ENCODE data around the gene ANKS1B. TPM values are rescaled to one million over a fixed set of nuclear protein-coding genes. Genes with fewer than 3 reads are reported as not detected.
"Not testable (repeated sequence)": the region's sequence is repeated elsewhere in the genome, so short reads cannot be mapped to it uniquely, and the experiment has no call there.

The ANKS1B gene
- total RNA-seq, 1 donor from 2014 or later = not detected

- no peak for DNase-seq (ENCODE audit: extremely low read depth, low read depth, low spot score)
These were observed 681.9 kb downstream of the ANKS1B start for GRCh38 chr12:99302874-99303273.

- DNase-seq (ENCODE audit: extremely low read depth, low read depth, low spot score) = no peak
These were observed 697.6 kb downstream of the ANKS1B start for GRCh38 chr12:99287136-99287535.

DNA sequence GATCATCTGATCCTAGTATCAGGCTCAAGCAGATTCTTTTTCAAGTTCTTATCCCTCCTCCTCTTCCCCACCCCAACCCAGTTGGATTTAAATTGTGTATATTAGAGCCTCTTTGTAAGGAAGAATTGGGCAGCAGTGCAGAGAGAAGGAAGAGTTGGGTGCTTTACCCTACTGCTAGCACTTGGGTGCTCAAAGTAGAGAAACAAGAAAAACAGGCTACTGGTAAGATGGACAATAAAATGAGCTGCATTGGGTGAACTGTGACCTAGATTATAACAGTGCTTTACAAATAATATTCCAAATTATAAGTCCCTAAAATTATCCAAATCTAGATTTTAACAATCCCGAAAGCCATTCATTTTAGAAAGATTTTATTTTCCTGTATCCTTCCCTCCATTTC, 700.6 kb downstream of the ANKS1B start:
- no peak for DNase-seq (ENCODE audit: extremely low read depth, low read depth, low spot score)

DNA sequence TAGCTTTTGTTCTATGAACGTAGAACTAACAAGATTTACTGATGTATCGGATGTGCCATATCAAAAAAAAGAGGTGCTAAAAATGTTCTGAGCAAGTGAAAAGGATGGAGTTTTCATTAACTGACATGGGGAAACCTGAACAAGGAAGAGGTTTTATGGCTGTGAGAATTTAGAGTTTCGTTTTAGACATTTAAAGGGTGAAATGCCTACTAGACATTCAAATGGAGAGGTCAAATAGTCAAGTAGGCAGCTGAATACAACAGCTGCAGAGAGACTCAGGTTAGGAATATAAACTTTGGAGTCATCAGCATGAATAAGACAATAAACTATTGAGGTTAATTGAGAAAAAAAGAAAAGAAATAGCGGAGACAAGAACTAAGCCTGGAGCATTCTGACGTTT, 702.1 kb downstream of the ANKS1B start:
- no peak for DNase-seq (ENCODE audit: extremely low read depth, low read depth, low spot score)

DNA sequence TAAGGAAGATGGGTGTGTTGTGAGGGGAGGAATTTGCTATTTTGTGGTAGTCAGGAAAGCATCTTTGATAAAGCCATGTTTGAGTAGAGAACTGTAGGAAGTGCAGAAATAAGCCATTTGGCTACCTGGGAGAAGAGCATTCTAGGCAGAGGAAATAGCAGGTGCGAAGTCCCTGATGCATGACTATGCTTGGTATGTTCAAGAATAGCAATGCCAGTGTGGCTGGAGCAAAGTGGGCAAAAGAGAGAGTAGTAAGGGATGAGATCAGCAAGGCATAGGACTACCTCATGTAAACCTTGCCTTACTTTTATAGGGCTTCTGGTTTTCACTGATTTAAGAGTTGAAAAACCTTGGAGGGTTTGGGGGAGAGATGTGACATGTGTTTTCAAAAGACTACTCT, 702.6 kb downstream of the ANKS1B start:
- no peak for DNase-seq (ENCODE audit: extremely low read depth, low read depth, low spot score)

- no peak for DNase-seq (ENCODE audit: extremely low read depth, low read depth, low spot score)
These were observed 703.5 kb downstream of the ANKS1B start for GRCh38 chr12:99281277-99281676.

DNA sequence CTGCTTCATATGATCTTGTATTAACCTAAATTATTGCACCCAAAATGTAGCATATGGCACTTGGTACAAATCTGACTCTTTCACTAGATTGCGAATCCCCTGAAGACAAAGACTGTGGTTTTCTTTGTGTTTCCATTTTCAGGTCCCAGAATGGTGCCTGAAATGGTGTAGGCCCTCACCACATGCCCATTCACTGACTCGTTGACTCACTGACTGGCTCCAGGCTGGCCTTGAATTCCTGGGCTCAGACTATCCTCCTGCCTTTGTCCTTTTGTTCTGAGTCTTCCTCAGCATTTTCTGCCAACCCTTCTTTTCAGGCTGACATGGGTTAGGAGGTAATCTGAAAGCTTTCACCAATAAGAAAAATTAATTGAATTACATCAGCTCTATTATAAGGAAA, 705.8 kb downstream of the ANKS1B start:
- no peak for DNase-seq (ENCODE audit: extremely low read depth, low read depth, low spot score)

DNA sequence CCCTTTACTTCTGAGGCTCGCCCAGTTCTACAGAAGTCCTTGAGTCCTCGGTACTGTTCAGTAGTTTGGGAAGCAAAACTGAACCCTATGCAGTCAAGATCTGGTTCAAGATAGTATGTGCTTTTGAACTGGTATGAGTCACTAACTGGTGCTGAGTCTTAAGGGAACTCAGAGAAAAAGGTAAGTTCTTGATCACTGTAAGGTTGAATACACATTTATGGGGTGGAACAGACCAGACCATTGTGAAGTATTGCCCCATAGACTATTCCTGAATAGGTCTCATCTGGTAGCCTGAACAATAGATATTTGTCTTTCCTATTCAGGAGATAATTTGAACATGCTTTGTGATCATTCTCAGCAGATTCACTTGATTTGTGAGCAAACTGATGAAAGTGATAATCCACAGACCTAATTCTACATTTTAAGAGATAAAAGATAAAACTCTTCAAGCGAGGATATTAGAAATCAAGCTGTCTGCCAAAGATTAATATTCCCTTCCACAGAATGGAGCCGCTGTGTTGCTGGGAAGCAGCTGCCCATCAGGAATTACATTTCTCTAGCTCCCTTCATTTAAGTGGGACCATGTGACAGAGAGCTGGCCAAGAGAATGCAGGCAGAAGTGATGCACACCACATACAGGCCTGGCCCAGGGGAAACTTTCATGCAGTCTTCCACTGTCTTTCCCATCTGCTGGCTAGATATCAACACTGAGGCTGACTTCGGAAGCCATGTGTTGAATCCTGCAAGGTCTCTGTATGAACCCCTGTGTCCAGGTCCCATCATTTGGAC, 707.0 kb downstream of the ANKS1B start:
- no peak for DNase-seq (ENCODE audit: extremely low read depth, low read depth, low spot score)

DNA sequence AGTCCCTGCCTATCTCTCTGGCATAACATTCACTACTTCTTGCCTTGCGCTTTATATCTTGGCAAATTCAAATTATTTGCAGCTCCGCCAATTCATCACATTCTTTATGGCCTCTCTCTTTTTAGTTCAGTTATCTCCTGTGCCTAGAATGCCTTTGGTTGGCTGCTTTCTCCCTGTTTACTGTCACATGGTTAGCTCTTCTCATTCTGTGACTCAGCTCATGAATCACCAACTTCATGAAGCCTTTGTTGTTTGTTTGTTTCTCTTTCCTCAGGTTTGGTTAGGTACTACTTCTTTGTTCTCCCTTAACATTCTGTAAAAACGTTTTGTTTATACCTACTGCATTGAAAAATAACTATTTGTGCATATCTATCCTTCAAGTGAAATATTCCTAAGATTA, 713.7 kb downstream of the ANKS1B start:
- no peak for DNase-seq (ENCODE audit: extremely low read depth, low read depth, low spot score)

- DNase-seq (ENCODE audit: extremely low read depth, low read depth, low spot score) = no peak
These were observed 717.7 kb downstream of the ANKS1B start for GRCh38 chr12:99267038-99267437.

DNA sequence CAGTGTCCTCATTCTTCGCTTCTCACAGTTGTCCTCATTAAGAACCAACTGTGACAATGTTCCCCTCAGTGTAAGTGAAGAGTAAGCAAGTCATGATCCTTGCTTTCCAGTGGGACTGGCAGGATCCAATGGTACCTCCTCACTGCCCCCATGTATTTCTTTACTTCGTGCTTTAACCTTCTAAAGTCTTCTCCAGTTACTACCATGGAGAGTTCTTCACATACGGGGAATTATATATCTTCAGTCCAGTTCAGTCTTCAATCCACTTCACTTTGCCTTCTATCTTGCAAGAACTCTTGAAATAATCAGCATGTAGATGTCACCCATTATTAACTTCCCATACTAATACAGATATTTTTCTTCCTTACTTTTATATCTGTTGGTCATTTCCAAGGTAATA, 719.1 kb downstream of the ANKS1B start:
- DNase-seq (ENCODE audit: extremely low read depth, low read depth, low spot score) = no peak

GRCh38 chr12:99261256-99261655, 723.5 kb downstream of the ANKS1B start:
- DNase-seq (ENCODE audit: extremely low read depth, low read depth, low spot score) = no peak

DNA sequence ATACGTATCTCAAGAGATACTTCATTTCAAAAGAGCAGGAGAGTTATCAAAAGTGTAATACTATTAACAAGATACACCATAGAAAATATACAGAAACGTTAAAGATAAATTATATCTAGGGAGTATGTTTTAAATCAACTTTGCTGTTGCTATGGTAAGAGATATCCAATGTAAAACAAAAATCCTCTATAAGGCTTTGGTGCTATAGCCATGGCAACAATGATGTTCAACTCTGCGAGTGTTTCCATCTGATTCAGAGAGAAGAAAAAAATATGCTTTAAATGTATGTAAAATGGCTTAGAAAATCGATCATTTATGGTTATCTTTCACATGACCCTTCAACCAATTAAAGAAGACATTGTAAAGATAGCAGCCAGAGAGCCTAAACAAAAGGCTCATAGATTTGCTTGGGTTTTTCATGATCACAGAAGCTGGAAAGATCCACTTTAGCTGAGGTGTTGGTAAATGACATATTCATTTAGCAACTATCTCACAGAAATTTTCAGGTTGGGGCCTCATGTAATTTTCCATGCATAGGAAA, 724.2 kb downstream of the ANKS1B start:
- DNase-seq (ENCODE audit: extremely low read depth, low read depth, low spot score) = no peak

DNA sequence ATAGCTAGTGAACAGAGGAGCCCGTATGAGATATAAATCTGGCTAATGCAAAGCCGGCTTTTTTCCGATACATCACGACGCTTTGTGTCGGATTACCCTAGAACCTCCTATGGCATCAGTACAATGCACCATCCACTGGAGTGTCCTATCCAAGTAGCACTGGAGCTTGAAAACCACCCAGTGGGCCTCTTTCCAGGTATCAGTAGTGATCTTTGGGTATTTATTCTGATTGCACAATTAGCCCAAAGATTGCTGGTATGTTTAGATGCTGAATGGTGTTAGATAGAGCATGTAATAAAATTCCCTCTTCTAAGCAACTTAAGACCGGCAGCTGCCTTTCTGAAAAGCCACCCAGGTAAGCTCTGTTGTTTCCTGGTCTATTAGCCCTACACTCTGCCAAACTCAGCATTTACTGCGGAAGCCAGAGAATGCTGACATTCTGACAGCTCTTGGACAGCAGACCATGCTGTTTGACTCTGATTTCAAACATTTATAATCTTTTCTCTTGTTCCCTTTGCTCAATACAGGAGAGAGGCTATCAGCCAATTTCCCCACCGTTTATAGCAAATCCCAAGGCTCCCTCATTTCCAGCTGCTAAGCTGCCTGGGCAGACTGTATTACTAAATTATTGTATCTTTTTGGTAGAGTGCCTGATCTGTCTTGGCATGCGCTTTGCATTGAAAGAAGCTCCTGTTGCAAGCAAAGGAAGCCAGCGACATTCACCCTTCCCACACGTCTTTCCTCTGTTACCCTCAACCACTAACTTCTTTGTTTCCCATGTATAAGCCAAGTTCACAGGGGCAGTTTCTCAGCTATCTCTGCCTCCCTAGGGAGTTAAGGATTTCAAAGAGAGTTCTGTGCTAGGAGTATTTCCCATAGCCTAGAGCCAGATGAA, 725.4 kb downstream of the ANKS1B start:
- DNase-seq (ENCODE audit: extremely low read depth, low read depth, low spot score) = no peak

GRCh38 chr12:99257672-99258071, 727.1 kb downstream of the ANKS1B start:
- DNase-seq (ENCODE audit: extremely low read depth, low read depth, low spot score) = no peak

DNA sequence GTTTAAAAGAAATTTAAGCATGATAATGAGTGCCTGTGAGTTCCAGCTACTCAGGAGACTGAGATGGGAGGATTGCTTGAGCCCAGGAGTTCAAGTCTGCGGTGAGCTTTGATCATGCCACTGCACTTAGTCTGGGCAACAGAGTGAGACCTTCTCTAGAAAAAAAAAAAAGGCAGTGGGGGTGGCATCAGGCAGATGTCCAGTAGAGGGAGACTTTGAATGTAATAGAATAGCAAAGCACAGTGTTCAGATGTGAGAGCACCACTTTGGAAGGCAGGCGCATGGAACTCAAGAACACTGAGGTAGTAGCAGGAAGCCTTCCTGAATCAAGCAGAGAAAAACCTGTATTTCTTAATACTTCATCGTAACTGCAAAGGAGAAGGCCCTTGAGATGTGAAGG, 731.7 kb downstream of the ANKS1B start:
- DNase-seq (ENCODE audit: extremely low read depth, low read depth, low spot score) = no peak

DNA sequence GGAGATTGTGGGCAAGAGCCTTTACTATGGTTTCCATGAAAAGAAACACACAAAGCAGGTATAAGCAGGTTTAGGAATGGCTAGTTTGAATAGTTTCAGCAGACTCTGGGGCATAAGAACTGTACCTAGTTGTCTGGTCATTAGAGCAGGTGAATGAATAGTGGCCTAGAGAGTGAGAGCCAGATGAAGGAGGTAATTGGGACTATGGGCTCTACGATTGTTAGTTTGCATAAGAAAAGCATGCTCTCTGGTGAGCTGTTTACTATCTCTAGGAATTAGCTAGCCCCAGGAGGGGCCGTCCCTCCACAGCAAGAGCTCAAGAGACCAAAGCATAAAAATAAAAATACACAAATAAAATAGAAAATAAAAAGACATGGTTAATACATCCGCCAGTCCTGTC, 734.6 kb downstream of the ANKS1B start:
- no peak for DNase-seq (ENCODE audit: extremely low read depth, low read depth, low spot score)

DNA sequence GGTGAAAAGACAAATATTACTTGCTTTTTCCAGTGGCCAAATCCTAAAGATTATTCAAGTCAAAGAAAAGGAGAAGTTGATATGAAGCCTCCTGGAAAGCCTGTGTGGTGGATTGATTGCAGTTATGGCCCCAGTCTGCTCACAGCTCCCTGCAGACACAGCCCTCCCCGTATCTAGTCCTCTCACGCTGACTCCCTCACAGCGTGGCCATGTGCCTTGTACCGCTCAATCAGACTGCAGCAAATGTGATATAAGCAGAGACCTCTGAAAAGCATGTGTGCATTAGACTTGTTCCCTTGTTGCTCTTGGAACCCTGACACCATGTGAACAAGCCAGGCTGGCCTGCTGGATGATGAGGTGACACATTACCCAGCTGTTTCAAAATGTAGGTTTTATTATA, 735.2 kb downstream of the ANKS1B start:
- DNase-seq (ENCODE audit: extremely low read depth, low read depth, low spot score) = no peak

DNA sequence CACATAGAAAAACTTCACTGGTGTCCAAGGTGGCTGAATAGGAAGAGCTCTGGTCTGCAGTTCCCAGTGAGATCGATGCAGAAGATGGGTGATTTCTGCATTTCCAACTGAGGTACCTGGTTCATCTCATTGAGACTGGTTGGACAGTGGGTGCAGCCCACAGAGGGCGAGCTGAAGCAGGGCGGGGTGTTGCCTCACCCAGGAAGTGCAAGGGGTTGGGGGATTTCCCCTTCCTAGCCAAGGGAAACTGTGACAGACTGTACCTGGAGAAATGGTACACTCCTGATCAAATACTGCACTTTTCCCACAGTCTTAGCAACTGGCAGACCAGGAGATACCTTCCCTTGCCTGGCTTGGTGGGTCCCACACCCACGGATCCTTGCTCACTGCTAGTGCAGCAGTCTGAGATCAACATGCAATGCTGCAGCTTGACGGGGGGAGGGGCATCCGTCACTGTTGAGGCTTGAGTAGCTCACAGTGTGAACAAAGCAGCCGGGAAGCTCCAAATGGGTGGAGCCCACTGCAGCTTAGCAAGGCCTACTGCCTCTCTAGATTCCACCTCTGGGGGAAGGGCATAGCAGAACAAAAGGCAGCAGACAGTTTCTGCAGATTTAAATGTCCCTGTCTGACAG, 746.7 kb downstream of the ANKS1B start:
- DNase-seq (ENCODE audit: extremely low read depth, low read depth, low spot score) = not testable (repeated sequence)

DNA sequence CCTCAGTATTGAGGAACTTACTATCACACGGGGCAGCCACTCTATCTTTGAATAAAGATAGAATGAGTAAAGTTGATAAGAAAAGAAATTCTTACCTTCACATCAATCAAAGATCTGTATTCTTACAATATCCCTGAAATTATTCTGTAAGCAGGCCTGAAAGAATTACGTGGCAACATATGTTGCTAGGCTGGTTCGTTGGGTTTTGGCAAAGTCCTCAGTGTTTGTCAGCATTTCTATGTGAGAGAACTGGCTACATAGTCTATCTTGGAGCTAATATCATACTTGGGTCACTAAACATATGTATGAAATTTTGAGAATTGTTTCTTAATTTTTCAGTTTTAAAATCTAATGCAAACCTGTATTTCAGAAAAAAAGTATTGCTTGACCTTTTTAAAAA, 749.4 kb downstream of the ANKS1B start:
- DNase-seq (ENCODE audit: extremely low read depth, low read depth, low spot score) = no peak

GRCh38 chr12:99234702-99235101, 750.0 kb downstream of the ANKS1B start:
- no peak for DNase-seq (ENCODE audit: extremely low read depth, low read depth, low spot score)

Data from glomerular endothelial cell (primary cell).